Spleen (tissue), 7 donors: ENCODE measurements around the gene CLCF1.

Source experiments
- POLR2A ChIP-seq, 3 donors: fragments of 450-650 bp; IDR thresholded peaks; one replicate each; pipeline ENCODE4 v1.5.1; 2017; ENCODE audit warnings: antibody characterized with exemption in 3 of 3, mild to moderate bottlenecking in 1 of 3
- POLR2AphosphoS5 ChIP-seq, 3 donors: sonication (generic); formaldehyde crosslinking; IDR thresholded peaks; one replicate each; pipeline ENCODE4 v1.5.1; 2017; ENCODE audit warnings: antibody characterized with exemption in 3 of 3
- TF ChIP-seq, protein P1 (sequence below), 11 experiments: fragments of 200-600 bp in 7 of 11; fragments of 450-650 bp in 4 of 11; sonication (generic) in 4 of 11; IDR thresholded peaks in 8 of 11; conservative IDR thresholded peaks in 3 of 11; 1 replicate in 7 of 11; 2 replicates in 4 of 11; pipeline versions ENCODE4 v1.4.0 to v1.8.0; 2016 to 2021; ENCODE audit warnings: antibody characterized with exemption in 11 of 11, inconsistent platforms in 4 of 11, mild to moderate bottlenecking in 1 of 11
- donor health status: DM: no; HTN: no; CAD: no; lungs with moderate emphysema.
- donor health status: DM: no; HTN: no; CAD: no.
- donor health status: DM: no; HTN: no; CAD: no.

GRCh38 chr11:67372321-67372992, 941 bp downstream of the CLCF1 start:
- TF ChIP-seq POLR2A (IDR thresholded peaks at IDR 0.05) = no peak
- TF ChIP-seq, protein P1, sequence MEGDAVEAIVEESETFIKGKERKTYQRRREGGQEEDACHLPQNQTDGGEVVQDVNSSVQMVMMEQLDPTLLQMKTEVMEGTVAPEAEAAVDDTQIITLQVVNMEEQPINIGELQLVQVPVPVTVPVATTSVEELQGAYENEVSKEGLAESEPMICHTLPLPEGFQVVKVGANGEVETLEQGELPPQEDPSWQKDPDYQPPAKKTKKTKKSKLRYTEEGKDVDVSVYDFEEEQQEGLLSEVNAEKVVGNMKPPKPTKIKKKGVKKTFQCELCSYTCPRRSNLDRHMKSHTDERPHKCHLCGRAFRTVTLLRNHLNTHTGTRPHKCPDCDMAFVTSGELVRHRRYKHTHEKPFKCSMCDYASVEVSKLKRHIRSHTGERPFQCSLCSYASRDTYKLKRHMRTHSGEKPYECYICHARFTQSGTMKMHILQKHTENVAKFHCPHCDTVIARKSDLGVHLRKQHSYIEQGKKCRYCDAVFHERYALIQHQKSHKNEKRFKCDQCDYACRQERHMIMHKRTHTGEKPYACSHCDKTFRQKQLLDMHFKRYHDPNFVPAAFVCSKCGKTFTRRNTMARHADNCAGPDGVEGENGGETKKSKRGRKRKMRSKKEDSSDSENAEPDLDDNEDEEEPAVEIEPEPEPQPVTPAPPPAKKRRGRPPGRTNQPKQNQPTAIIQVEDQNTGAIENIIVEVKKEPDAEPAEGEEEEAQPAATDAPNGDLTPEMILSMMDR (IDR thresholded peaks at IDR 0.05 in 8 of 11, conservative IDR thresholded peaks at IDR 0.05 in 3 of 11) = no peak
- TF ChIP-seq POLR2AphosphoS5 (IDR thresholded peaks at IDR 0.05) = no peak
